ENCODE results near the gene ABCG1.

Gene ABCG1

DNA sequence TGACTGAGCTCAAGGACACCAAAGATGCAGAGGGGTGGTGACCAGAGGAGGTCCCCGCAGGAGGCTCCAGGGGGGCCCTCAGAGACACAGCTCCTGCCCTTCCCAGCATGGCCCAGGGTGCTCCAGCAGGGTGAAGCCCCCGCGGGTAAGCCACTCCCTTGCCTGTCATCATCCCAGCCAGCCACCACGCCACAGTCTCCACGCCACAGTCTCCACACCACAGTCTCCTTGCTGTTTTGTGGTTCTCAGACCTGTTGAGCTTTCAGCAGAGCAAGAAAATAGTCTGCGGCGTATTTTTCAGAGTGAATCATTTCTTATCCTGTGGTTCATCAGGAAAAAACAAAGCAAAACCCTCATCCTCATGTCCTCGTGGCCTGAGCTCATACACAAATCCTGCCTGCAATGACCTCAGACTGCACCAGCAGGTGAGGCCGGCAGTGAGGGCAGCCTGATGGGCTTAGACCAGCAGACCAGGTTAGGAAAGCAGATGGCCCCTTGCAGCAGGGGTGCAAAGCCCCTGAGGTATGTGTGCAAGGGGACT is 25.7 kb upstream of the ABCG1 start:
- no peak for DNase-seq

DNA sequence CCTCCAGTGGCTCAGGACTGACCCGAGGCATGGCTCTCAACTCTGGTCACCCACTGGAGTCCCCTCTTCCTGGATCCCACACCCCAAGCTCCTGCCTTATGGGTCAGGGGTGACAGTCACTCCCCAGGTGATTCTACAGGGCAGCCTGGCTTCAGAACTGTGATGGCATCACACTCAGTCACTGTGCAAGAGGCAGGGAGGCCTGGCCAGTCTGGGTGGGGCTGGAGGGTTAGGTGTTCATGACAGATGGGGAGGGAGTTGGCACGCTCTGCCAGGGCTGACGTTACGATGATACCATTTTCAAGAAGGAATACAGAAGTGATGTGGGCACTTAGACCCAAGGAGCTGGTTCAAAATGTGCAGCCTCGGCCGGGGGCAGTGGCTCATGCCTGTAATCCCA is 25.2 kb upstream of the ABCG1 start:
- DNase-seq: no peak

DNA sequence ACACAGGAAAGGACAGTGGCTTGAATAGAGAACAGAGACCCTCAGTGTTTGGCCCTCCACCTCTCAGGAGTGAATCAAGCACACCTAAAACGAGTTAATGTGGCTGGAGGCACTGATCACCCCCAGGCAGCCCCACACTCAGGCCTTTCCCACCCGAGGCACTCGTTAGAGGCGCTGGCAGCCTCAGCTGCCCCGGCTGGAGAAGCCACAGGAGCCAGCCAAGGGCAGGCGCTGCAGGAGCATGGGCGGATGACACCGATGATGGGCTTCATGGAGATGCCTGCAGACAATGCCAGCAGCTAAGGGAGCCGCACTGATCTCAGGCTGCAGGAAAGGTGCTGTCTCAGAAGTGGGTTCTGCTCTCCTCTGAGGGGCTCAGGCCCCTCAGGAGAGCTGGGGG is 24.1 kb upstream of the ABCG1 start:
- no peak for DNase-seq

DNA sequence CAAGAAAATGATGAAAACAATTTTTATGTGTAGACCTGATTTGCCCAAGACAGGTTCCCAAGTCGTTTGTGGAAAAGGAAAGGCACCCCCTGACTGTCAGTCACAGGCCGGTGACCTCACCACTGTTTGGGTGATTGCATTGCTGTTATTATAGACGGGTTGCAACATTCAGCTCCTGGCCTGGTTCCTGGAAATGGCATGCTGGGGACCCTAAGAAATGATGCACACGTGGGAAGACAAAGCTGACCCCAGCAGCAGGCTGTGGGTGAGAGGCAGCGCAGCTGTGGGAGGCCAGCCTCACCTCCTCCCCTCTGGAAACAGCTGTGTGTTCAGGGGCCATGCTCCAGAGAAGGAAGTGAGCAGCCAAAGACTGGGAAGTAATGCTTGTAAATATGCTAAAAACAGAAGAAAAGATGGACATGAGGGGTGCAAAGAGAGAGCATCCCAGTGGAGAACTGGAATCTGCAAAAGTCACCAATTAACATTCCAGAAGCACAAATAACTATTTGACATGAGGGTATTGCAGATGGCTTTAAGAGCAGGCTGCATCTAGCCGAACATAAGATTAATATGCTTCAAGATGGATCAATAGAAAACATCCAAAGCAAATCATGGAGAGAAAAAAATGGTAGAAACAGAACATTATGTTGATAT is 23.4 kb upstream of the ABCG1 start:
- no peak for DNase-seq

DNA sequence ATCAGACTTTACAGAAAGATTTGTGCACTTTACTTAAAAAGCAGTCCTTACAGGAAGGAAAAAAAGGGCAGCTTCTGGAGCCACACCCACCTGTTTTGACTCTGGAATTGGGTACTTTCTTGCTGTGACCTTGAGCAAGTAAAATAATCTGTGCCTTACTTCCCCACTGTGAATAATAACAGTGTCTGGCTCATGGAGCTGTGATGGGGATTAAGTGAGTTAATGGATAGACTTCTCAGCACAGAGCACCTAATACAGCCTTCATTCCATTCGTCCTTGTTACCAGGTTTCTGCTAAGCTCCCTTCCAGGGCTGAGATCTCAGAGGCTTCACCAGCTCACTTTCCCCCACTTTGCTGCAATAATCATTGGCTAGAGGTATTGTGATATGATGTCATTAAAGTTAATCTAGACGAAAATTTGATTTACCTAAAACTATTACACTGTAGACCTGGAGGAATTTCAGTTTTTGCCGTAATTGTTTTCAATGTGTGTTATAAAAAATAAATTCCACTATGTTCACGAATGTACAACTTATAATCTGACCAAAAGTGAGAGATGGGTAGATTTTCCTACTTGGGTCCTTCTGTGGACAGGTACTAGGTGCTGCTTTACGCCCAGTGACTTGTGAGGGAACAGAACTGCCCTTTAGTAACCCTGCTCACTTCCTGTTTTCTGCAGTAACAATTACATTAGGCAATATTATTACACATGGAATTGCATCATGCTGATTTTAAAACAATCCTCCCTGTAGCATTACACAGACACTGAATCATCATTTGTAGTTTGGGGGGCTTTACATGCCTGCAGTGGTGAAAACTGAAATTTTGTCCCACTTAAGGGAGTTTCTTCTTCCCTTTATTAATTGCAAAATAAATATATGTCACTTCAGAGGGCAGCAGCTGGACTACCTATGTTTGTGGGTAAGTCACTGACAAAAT is 19.7 kb upstream of the ABCG1 start:
- no peak for DNase-seq

- DNase-seq: no peak
These were observed 19.0 kb upstream of the ABCG1 start for GRCh38 chr21:42199868-42200463.

DNA sequence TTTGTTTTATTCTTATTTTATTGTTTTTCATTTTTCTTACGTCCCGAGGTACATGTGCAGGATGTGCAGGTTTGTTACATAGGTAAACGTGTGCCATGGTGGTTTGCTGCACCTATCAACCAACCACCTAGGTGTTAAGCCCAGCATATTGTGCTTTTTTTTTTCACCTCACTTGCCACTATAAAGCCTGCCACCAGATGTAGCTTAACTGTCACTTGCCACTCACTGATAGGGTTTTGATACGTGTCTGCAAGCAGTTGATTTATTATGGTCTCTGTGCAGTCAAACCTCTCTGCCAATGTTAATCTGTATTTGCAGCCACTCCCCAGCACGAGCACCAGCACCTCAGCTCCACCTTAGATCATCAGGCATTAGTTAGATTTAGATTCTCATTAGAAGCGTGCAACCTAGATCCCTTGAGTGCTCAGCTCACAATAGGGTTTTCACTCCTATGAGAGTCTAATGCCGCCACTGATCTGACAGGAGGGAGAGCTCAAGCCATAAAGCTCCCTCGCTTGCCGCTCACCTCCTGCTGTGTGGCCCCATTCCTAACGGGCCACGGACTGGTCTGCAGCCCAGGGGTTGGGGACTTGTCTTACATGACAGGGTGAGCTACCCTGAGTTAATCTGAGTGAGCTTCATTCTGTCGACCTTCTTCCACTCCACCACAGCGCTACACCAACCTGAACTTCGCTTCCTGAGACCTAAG is 17.9 kb upstream of the ABCG1 start:
- no peak for DNase-seq

- no peak for DNase-seq
These were observed 17.3 kb upstream of the ABCG1 start for GRCh38 chr21:42201615-42202161.

GRCh38 chr21:42202321-42202720 is 16.6 kb upstream of the ABCG1 start:
- no peak for DNase-seq

DNA sequence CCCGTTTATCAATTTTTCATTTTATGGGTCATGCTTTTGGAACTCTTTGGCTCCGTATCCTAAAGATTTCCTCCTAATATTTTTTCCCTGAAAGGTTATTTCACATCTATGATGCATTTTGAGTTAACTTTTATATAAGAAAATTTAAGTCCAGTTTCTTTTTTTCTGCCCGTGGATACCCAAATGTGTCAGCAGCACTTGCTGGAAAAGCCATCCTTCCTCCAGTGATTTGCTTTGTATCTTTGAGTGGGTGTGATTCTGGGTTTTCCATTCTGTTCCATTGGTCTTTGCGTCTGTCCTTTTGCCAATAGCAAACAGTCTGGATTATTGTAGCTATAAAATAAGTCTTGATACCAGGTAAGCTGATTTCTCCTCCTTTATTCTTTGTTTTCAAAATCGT is 15.6 kb upstream of the ABCG1 start:
- DNase-seq: no peak

DNA sequence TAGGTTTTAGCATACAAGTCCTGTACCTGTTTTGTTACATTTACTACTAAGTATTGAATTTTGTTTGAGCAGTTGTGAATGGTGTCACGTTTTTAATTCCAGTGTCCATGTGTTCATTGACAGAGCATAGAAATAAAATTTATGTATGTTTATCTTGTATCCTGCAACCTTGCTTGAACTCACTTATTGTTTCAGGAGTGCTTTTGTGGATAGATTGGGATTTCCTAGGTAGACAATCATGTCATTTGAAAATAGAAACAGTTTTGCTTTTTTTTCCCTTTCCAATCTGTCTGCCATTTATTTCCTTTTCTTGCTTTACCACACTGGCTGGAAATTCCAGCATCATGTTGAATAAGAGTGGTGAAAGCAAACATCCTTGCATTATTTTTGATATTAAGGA is 15.0 kb upstream of the ABCG1 start:
- DNase-seq: no peak

DNA sequence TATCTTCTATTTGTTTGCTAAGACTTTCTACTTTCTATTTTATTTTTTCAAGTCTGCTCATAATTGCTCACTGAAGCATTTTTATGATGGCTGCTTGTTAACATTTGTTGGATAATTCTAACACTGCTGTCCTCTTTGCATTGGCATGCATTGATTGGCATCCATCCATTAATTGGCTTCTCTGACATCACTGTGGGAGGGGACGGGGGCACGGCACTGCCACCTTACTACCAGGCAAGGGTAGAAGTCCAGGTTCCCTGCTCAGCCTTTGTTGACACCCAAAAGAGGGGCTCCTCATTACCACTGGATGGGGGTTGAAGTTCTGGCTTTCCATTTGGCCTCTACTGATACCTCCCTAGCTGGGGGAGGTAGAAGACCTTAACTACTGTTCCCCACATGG is 11.5 kb upstream of the ABCG1 start:
- no peak for DNase-seq

- no peak for DNase-seq
These were observed 10.9 kb upstream of the ABCG1 start for GRCh38 chr21:42208036-42208435.

DNA sequence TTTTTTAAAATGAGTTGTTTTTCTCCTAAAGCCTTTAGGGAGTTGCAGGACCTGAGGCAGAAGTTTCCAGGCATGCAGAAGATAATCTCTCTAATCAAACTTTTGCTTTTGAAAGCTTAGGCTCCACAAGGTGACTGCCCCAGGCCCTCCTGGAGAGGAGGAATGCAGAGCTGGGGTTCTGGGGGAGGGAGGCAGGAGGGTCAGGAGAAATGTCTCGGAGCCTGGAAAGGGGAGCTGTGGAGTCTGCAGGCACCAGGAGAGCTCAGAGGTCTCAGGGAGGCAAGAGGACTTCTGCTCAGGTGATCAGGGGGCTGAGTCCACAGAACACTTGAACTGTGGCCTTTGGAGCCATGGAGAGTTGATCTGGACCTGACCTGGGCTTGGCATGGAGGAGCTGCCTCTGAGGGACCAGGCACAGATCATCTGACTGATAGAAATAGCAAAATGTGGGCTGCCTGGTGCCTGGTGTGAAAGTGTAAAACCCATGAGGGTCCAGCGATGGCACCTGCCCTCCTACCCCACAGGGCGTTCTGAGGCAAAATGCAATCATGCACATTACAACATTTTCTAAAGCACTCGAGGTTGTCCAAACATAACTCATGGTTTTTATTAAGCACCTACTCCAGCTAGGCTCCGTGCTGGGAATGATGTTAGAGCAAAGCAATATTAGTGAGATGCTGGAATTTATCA is 10.0 kb upstream of the ABCG1 start:
- DNase-seq: no peak

DNA sequence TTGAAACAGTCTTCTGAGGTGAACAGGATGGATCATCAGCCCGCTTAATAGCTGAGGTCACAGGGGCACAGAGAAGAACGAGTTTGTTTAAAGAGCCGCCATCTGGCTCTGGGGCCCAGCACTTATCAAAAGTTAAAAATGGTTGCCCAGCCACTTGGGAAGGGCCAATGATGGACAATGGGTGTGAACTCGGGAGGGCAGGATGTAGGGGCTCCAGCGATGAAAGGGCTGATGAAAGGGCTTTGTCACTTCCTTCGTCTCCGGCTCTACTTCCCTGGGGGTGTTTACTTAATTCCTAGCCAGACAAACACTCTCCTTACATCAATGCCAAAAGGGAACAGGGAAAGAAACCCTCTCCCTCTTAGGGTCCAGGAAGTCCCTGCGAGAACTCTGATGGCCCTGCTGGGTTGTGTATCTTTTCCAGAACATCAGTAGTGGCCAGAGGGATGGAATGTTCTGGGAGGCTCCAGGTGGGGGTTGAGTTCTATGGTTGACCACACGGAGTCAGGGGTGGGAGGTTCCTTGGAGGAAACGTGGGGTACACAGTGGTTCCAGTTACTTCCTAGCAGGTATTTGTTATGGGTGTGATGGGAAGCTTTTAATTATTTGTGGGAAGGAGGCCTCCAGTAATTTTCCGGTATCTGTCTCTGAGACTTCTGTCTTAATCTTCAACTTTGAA is 9.0 kb upstream of the ABCG1 start:
- DNase-seq: no peak

DNA sequence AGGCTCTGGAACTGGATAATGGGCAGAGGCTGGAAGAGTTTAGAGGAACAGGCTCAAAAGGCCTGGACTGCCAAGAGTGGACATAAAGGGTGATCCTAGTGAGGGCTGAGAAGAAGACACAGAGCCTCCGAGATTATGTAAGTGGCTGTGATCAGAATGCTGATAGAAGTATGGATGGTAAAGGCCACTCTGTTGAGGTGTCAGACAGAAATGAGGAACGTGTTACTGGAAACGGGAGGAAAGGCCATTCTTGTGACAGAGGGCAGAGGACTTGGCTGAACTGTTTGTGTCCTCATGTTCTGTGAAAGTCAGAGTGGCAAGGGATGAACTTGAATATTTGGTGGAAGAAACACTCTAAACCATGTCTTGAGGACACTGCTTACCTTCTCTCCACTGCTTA is 6.7 kb upstream of the ABCG1 start:
- DNase-seq: no peak

GRCh38 chr21:42213082-42213774 is 5.7 kb upstream of the ABCG1 start:
- DNase-seq: no peak

- DNase-seq: no peak
These were observed 4.7 kb upstream of the ABCG1 start for GRCh38 chr21:42214081-42214750.

GRCh38 chr21:42214921-42215320 is 4.0 kb upstream of the ABCG1 start:
- no peak for DNase-seq

All from NCI-H774 (cell line).